HG02840 (cell line): ENCODE data around the gene TRIM15.

Experiments used
- ATAC-seq: cut with Tn5 transposase; IDR thresholded peaks from one replicate; pipeline ENCODE4 v1.9.1; 2021; ENCODE audit warnings: mild to moderate bottlenecking, moderate library complexity, moderate number of reproducible peaks; ENCODE audit not compliant: unreplicated experiment, low FRiP score

Gene TRIM15

DNA sequence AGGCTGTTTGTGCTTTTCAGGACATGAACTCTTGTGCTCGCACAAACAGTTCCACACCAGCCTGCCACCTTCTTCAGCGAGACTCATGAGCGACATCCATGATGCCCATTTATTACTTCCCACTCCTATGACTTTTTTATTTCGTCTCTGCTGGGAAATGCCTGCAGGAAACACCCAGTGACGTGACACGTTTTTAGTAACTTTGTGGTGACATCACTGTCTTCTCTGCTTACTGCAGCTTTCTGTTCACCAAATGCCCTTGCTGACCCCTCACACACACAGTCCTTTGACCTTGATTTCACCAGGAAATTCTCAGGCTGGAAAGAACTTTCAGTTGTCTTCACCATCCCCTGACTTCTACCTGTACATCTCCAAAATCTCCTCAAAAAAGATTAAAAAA, 18.5 kb upstream of the TRIM15 start:
- no peak for ATAC-seq

DNA sequence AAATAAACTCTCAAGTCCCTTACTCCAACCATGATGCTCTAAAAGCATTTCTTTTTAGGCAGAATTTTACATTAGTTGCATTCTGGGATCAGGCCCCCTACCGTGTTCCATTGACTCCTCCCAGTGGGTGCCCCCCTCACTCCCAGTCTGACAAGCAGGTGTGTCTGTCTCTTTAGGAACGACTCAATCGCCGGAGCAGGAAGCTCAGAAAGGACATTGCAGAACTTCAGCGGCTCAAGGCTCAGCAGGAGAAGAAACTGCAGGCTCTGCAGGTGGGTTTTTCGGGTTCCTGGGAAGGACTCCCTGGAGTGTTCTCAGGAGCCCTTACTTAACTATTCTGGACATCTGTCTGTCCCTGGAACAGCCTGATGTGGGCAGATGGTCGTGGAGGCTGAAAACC, 17.5 kb upstream of the TRIM15 start:
- no peak for ATAC-seq

DNA sequence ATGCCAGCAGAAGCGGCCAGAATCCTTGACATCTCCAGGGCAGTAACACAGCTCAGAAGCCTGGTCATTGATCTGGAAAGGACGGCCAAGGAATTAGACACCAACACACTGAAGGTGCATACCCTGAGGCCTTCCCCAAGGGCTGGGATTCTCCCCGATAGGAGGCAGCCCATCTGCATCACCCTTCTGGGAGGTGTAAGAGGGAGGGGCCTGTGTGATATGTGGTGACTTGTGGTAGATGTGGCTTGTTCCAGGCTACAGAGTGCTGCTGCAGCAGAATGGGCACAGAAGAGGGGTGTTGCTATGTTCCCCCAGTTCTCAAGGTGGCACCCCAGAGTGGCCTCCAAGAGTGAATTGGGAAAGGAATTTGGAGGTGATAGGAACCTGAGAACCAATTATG, 16.2 kb upstream of the TRIM15 start:
- ATAC-seq, result no peak

DNA sequence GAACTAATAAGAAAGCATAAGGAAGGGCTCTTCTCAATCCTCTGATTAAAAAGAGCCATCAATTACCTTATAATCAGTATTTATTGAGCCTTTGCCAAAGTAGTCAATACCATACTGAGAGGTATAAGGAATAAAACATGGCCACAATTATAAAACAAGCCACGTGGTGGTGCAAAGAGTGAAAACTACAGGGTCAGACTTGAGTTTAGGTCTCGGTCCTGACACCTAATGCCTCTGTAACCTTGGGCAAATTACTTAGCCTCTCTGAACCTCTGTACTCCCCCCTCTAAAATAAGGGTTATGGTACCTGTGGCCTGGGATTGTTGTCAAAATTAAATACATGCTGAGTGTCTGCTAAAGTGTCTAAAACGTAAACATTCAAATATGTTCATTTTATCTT, 14.1 kb upstream of the TRIM15 start:
- no peak for ATAC-seq

DNA sequence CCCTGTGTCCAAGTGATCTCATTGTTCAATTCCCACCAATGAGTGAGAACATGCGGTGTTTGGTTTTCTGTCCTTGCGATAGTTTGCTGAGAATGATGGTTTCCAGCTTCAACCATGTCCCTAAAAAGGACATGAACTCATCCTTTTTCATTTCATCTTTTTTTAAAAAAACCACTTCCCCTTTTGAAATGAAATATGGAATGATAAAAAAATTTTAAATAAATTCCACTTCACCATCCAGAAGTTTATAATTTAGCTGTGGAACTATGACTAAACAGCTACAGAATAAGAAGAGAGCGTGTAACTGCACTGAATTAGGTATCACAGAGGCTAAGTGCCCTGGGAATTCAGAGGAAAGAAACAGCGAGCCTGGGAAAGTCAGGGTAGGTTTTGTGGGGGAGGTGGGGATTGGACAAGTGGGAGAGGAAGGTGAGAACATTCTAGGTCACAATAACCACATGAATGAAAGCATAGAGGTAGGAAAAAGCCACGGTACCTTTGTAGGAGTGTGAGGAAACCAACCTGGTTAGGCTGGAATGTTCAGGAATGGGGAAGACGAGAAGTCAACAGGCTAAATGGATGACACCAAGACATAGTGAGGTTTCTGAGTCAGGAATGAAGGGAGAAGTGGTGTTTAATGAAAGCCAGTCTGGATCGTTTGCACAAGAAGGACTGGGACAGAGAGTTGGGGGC, 13.3 kb upstream of the TRIM15 start:
- no peak for ATAC-seq

DNA sequence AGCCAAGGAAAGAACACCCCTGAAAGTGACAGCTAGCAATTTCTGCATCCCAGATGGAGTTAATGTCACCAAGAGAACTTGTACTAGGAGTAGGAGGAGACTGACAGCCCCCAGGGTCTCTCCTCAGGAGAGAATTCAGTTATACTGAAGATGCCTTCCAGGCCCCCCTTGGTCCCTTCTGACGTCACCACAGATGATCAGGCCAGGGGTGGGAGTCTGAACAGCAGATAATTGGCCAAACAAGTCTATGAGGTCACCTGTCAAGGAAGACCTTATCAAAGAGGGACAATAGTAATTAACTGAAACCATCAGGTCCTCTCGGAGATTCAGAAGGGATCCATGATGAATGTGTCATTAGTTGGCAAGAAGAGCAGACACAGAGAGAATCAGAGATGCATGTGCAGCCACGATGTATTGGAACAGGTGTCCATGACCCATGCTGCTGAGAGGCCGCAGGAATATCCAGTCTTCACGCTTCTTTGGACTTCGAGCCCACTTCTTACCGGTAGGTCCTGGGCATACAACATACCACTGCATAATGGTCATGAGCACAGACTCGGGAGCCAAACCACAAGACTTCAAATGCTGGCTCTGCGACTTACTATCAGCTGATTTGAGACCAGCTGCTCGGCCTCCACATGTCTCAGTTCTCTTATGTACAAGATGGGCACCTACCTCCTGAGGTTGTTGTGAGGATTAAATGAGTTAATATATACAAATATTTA, 12.5 kb upstream of the TRIM15 start:
- ATAC-seq, result no peak

DNA sequence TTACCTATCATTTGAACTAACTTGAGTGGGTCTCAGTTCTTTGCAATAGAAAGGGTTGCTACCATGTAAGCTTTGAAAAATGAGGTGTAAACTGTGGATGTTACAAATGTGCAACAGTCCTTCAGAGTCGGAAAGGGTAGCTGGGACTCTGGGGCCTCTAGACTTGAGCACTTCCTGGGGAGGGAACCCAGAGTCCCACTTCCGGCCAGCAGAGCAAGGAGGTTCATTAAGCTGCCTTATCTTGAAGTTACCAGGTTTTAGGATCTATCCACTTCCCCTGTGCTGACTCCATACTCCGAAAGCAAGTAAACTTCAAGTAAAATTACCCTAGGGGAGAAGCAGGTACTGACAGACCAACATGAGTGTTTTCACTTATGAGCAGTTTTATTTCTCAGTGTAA, 11.8 kb upstream of the TRIM15 start:
- ATAC-seq, result no peak

DNA sequence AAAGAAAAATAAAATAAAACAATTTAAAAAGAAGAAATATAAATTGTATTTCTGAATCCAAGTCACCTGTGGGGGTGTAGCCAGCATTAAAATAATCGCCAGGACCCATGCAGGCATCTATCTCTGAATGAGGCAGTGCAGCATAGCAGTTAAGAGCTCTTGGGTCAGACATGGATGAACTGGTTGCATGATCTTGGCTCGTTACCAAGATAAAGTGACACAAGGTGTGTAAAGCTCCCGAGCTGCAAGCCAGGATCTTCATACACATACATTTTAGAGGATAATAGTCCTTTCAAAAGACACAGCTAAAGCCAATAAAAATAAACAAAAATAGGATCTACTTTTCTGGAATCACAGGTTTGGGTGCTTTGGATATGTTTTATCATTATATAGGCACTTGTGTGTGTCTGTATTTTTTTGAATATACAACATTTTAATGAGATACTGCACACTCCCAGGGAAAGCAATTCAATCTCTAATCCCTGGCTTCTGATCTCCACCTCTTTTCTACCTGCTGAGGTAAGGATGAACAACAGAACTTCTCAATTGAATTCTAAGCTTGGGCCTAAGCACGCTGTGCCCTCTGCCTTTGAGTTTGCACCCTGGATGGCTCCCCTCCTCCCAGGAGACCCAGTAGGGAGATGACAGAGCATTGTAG, 11.2 kb upstream of the TRIM15 start:
- no peak for ATAC-seq

DNA sequence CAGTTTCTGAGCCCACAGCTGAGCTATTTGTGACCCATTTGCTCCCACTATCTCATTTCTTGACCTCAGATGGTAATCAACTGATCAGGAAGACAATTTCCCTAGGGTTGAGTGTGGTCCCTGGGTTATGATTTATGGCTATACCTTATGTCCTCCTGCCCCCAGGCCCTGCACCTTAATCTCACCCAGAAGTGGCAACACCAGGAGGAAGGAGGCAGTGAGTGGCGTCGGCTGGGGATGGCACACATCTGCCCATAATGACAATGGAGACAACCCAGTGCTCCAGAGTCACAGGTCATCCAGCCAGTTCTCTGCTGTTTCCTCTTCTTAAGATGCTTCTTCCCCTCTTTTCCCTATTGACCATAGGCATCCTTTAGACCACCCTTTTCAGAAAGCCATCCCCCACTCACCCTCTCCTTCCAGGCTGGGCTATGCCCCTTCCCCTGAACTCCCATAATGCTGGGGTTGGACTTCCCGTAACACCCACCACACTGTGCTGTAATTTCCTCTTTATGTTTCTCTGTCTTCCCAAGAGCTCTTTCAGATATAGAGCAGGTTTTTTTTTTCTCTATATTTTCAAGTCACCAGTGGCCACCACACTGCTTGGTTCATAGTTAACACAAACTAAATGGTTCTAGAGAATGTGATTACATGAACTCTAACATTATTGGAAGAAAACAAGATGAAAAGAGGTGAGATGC, 10.3 kb upstream of the TRIM15 start:
- no peak for ATAC-seq

DNA sequence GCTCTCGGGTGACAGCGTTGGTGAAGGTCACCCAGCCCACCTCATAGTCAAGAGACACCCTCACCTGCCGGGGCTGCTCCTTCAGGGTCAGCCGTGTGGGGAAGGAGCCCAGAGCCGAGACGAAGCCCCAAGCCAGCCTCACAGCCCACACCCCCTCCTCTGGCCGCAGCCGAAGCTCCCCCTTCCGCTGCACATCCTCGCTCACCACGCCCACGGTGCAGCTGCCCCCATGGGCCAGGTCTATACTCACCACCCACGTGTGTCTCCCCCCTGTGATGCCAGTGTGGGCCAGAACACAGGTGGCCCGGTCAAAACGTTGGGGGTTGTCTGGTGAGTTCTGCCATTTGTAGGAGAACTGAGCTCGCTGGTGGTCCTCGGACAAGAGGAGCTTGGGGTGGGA, 9.3 kb upstream of the TRIM15 start:
- no peak for ATAC-seq

DNA sequence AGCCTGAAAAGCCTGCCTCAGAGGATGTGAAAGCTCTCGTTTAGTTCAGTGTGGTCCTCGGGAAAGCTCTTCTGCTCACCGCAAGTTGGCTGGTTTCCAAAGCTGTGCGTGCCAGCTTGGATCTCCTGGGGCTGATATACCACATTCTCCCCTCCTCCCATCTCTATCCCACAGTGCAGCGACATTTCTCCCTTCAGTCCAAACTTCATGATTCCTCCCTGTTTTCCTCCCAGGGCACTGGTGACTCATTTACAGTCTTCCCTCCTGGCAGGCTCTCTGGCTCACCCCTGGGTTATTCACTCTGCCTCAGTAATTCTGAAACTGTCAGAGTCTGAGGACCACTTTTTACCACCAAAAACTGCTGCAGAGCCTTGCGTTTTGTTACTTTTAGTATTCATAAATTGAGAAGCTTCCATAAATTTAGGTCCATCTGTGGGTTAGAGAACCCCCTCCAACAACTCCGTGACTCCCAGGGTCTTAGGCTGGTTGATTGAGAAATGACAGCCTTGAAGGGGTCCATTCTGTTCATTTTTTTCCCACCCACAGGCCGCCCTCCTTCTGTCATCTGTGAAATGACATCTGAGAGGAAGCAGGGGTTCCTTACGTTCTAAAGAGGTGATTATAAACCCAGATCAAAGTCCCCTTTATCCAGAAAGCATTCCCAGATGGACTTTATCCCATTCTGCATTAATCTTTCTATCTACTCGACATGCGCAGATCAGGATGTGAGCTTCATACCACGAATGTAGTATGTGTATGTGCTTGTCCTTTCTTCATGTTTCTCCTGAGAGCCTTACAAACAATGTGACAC, 8.4 kb upstream of the TRIM15 start:
- no peak for ATAC-seq

DNA sequence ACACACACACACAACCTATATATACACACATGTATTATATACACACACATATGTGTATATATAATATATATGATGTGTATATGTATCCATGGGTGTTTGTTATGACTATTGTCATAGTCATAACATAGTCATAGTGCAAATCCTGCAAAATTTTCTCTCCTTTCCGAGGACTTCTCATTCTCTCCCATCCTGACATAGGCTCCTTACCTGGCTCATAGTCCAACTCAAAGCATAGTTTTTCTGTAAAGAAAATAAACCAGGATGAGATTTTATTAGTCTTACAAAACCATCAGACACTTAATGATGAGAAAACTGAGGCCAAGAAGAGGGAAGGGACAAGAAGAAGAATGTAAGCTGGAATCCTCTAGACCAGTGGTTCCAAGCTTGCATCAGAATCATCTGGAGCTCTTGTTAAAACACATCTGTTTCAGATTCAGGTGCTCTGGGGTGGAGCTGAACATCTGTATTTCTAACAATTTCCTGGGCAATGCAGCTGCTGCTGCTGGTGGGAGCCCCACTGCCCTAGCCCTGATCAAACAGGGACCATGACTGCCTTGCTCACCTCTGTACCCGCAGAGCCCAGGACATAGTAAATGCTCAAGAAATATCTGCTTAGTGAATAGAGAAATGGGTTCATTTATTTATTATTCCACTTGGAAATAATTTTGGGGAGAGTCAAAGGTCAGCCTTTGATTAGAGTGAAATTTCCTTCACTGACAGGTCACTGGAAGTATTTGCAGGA, 7.7 kb upstream of the TRIM15 start:
- no peak for ATAC-seq

DNA sequence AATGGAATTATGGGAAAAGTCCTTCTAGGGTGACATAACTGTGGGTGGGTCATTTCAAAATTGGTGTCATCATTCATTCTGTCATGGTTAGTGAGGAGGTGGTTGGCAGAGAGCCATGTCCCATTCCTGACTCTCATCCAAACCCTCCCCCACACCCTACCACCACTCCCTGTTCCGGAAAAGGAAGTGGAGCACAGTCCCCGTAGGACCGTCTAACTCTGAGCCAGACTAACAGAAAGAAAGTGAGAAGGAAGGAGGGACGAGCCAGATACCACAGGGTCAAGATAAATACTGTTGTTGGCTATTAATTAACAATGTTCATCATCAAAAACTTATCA, 7.1 kb upstream of the TRIM15 start:
- ATAC-seq, result no peak

DNA sequence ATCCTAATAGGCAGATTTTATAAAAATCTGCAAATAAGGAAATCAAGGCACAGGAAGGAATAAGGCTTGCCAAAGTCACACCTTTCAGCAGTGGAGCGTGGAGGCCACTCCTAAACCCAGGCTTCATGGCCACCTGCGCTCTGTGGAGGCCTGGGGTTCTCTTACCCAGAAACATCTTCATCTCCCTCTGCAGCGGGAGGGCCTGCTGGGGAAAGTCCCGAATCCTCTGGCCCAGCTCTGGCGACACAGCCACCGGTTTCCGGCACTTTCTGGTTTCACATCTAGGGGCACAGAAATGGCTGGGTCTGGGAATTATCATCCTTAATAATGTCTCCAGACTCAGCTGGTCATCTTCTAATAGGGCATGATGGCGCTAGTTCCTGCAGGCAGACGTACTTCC, 6.6 kb upstream of the TRIM15 start:
- ATAC-seq, result no peak

DNA sequence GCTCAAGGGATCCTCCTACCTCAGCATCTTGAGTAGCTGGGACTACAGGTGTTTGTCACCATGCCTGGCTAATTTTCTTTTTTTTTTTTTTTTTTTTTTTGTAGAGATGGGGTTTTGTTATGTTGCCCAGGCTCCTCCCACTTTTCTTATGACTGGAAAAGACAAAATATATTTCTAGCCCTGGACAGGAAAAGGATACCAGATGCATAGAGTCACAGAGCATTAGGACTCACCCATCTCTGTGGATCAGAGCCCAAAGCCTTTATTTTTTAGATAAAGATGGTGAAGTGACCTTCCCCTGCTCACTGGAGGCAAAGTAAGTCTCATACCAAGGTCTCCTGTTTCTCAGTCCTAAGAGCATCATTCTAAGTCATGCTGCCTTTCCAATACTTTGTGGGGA, 5.8 kb upstream of the TRIM15 start:
- no peak for ATAC-seq

DNA sequence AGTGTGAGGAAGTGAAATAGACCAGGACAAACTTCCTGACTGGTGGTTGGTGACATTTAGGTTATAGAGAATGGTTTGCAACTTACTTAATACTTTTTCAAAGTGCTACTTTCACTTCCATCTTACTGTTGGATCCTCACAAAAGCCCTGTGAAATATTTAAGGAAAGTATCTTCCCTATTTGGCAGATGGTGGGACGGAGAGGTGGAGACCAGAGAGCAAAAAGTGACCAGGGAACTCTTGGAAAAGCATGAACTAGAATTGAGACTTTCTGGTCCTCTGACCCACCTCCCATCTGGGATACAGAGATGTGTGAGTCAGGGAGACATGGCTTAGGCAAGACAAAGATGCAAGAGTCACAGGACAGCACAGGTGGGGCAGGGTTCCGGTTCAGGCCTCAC, 5.3 kb upstream of the TRIM15 start:
- ATAC-seq, result no peak

DNA sequence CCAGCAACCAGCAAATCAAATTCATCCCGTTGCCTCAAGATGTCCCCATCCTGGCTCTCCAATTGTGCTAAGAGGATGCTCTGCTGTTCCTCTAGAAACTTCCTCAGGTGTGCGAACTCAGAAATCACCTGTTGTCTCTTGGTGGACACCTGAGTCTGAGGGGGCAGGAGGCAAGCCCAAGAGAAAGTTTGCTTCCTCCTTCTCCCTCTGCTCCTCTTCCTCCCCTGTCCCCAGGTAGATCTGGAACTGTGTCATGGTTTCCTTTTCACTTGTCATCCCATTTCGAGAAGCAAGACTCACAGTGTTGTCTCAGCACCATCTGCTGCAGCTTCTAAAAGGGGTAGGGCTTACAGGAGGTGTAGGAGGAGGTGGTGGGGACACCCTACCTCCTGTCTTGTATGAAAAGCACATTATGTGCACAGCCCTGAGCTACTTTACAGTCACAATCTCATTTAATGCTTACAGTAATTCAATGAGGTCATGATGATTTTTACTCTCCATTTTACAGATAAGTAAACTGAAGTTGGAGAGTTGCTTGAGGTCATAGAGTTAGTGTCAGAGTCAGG, 4.8 kb upstream of the TRIM15 start:
- no peak for ATAC-seq

DNA sequence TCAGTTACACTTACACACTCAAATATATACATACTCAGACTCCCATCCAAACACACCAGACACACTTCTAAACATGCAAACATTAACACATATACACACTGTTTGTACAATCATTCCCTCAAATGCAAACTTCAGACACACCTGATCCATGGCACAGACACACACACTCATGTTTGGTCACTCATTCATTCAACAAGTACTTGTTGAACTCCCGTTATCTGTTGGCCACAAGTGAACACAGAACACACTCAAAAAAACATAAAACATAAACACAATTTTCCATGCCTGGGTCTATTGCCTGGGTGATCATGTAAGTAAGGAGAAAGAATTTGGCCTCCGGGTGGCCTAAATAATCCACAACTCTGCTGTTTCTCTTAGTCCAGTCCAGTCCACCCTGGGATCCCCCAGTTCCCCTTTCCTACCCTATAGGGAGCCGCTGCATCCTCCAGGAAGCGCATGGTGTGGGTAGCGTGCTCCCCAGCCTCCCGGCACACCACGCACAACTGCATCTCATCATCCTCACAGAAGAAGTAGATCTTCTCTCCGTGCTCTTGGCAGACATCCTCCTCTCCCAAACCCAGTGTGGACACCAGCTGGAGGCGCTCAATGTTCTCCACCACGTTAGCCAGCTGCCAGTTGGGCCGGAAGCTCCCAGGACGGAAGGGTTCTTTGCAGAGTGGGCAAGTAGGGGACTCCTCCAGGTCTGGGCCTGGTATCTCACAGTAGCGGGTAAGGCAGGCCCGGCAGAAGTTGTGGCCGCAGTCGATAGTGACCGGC, 3.1 kb upstream of the TRIM15 start:
- no peak for ATAC-seq
